G401.6 (cell line): Measurements from ENCODE around the gene PLAAT2.

Source experiments
- FAIRE-seq: peaks from 2 replicates; lab custom pipeline; 2012; peaks lifted over from hg19 to GRCh38; lab: Jason Lieb, UNC

The PLAAT2 gene

GRCh38 chr11:63512816-63513215 lies 50.4 kb downstream of the PLAAT2 start:
- FAIRE-seq: no peak

DNA sequence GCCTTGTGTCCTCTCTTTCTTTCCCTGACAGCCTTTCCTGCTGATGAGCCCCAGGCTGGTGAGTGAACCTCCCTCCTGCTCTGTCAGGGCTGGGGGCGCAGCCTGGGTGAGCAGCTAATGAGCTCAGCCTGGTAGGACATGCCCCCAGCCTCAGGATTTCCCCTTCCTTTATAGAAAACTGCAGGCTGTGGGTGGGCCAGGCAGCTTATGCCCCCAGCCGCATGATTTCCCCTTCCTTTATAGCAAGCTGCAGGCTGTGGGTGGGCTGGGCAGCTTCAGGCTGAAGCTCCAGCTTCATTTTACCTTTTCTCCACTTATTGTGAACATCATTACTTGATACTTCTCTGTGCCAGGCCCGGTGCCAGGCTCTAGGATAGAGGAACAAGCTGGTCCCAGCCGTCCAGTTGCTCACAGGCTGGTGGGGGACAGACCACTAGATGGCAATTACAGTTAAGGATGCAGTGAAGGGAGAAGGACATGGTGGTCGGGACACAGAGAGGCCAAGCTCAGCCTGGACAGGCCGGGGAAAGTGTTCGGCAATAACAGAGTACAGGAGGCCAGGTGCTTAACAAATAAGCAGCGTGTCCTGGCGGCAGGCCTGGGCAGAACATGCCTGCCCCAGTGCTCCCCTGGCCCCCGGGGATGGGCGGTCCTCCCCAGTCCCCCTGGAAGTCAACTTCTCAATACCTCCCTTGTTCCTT lies 52.0 kb downstream of the PLAAT2 start:
- FAIRE-seq: no peak

GRCh38 chr11:63510360-63511047 lies 52.7 kb downstream of the PLAAT2 start:
- FAIRE-seq: no peak

DNA sequence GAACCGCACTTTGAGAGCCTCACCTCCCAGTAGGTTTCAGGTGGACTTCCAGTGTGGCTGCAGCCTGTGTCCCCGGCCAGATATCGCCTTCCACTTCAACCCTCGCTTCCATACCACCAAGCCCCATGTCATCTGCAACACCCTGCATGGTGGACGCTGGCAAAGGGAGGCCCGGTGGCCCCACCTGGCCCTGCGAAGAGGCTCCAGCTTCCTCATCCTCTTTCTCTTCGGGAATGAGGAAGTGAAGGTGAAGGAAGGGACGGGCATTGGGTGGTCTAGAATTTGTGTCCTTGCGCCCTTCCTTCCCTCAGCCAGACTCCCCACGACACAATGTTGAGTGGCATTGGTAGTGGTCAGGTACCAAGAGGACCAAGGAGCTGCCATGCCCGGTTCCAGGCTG lies 54.4 kb downstream of the PLAAT2 start:
- FAIRE-seq: no peak

DNA sequence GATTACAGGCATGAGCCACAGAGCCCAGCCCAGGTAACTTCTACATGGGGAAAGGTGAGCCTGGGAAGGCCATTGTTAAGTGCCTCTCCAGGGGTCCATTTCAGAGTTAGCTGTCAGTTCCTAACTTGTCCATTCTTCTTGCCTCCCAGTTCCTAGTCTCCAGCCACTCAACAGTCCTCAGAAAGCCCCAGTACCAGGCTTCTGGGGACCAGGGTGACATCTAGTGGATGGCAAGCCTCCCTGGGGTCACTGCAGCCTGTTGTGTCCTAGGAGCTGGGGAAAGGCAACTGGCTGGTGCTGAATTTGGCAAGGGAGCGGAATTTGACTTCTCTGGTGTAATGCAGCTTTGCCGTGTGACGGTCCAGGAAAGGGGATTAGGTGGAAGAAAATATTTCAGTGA lies 55.2 kb downstream of the PLAAT2 start:
- FAIRE-seq: no peak

- no peak for FAIRE-seq
These were observed 55.7 kb downstream of the PLAAT2 start for GRCh38 chr11:63507511-63507910.

- no peak for FAIRE-seq
These were observed 56.3 kb downstream of the PLAAT2 start for GRCh38 chr11:63506876-63507275.

- FAIRE-seq: no peak
These were observed 57.2 kb downstream of the PLAAT2 start, which contains the start of gene LGALS12 for GRCh38 chr11:63505857-63506528. Gene LGALS12 (plus strand): TSS chr11:63506084. CDS start chr11:63506459, 375 bp downstream.

GRCh38 chr11:63504933-63505586 lies 58.1 kb downstream of the PLAAT2 start:
- no peak for FAIRE-seq

DNA sequence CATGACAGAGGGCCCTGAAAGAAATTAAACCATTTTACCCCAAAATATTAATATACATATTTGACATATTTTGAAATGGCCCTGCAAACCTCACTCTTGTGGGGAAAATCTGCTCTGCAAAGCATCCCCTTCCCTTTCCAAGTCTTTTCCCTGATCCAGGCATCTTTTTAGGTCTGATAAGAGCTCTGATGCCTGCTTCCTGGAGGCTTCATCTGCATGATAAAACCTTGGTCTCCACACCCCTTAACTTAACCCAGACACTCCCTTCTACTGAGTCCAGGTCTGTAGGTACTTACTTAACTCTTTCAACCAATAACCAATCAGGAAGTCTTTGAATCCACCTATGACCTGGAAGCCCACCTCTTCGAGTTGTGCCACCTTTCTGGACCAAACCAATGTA lies 59.1 kb downstream of the PLAAT2 start:
- no peak for FAIRE-seq

DNA sequence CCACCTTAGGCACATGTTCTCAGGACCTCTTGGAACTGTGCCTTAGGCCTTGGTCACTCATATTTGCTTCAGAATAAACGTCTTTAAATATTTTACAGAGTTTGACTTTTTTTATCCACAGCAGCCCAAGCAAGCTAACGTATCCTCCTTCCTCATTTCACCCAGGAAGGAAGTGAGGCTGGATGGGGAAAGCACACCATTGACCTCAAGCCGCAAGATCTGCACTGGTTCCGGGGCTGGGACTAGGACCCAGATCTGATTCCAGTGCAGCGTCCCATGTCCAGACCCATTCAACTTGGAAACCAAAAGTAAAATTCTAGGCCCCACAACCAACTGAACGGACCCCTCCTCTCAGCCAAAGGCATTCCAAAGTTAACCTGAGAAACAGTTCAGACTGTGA lies 59.7 kb downstream of the PLAAT2 start:
- no peak for FAIRE-seq
